Fibroblast of the aortic adventitia (primary cell): ENCODE measurements around the gene THRSP. TPM values are rescaled to one million over a fixed set of nuclear protein-coding genes. Genes with fewer than 3 reads are reported as not detected.
"Not testable (repeated sequence)": the region's sequence is repeated elsewhere in the genome, so short reads cannot be mapped to it uniquely, and the experiment has no call there.

Source experiments
- DNase-seq: peaks from one replicate; pipeline ENCODE4 v3.0.0-alpha.2; 2010; ENCODE audit warnings: low read depth
- H3K4me3 ChIP-seq: 2 replicates; pipeline ENCODE4 v1.5.1; 2011; ENCODE audit warnings: low read depth, mild to moderate bottlenecking, control low read depth, low read length, moderate library complexity
- CTCF ChIP-seq: IDR thresholded peaks from 2 replicates; pipeline ENCODE4 v1.5.1; 2011; ENCODE audit warnings: mild to moderate bottlenecking, low read length, control low read depth, inconsistent platforms; ENCODE audit not compliant: insufficient read depth
- total RNA-seq: library from RNA; depleted of rRNA; stranded (reverse); fragments of >200 nt; gene quantifications from 2 replicates; pipeline ENCODE4 v1.2.3, GENCODE V29; 2012; ENCODE audit warnings: low replicate concordance

The THRSP gene
- total RNA-seq, 1 donor = not detected

GRCh38 chr11:78076733-78077403, 13.2 kb downstream of the THRSP start:
- no peak for TF ChIP-seq CTCF
- peak overlapping the region; percentile 18 for H3K4me3 ChIP-seq
- no peak for DNase-seq

GRCh38 chr11:78077592-78077991, 13.9 kb downstream of the THRSP start:
- DNase-seq = not testable (repeated sequence)
- peak overlapping the region; percentile 83 for H3K4me3 ChIP-seq

GRCh38 chr11:78078218-78079167, 14.8 kb downstream of the THRSP start:
- H3K4me3 ChIP-seq = peak overlapping the region; percentile 83
- no peak for TF ChIP-seq CTCF
- DNase-seq = no peak

GRCh38 chr11:78079232-78080083, 15.8 kb downstream of the THRSP start, which contains the start of gene NDUFC2:
NDUFC2 (minus strand) TSS chr11:78079862; CDS start chr11:78079744, 118 bp downstream.
- peak within 1 kb of the TSS; percentile 83 for H3K4me3 ChIP-seq
- peak; percentile 88 for DNase-seq
- TF ChIP-seq CTCF = no peak

- TF ChIP-seq CTCF = peak; percentile 15
- H3K4me3 ChIP-seq = peak overlapping the region; percentile 83
- no peak for DNase-seq
Measured at GRCh38 chr11:78080084-78080817, 16.6 kb downstream of the THRSP start.

- DNase-seq = peak; percentile 81
- no peak overlapping the region for H3K4me3 ChIP-seq
- no peak for TF ChIP-seq CTCF
Measured at GRCh38 chr11:78080818-78081495, 17.3 kb downstream of the THRSP start.
